Heart right ventricle (tissue), 16 donors: Measurements from ENCODE around the gene CCDC174. TPM values are rescaled to one million over a fixed set of nuclear protein-coding genes. Genes with fewer than 3 reads are reported as not detected.

Experiments
- ATAC-seq, 8 donors: fragments of 200-7000 bp; cut with Tn5 transposase; one replicate each; pipeline ENCODE4 v1.9.1; 2020; ENCODE audit warnings: mild to moderate bottlenecking in 8 of 8, moderate library complexity in 8 of 8, moderate number of reproducible peaks in 1 of 8
- DNase-seq, 2 donors: peaks; one replicate each; pipeline ENCODE4 v3.0.0-alpha.2; 2020
- H3K27ac ChIP-seq, 10 donors: fragments of 200-600 bp; sonication (generic) in 2 of 10; one replicate each; pipeline versions ENCODE4 v1.5.0 to v1.8.0; 2020 to 2022; ENCODE audit warnings: mild to moderate bottlenecking in 3 of 10
- H3K27me3 ChIP-seq, 7 donors: fragments of 200-600 bp; one replicate each; pipeline ENCODE4 v1.8.0; 2021 to 2022; ENCODE audit warnings: mild to moderate bottlenecking in 2 of 7
- H3K36me3 ChIP-seq, 9 donors: fragments of 200-600 bp; sonication (generic) in 1 of 9; one replicate each; pipeline versions ENCODE4 v1.5.0 to v1.8.0; 2020 to 2022; ENCODE audit warnings: mild to moderate bottlenecking in 2 of 9
- H3K4me1 ChIP-seq, 9 donors: fragments of 200-600 bp; sonication (generic) in 1 of 9; one replicate each; pipeline versions ENCODE4 v1.5.0 to v1.8.0; 2020 to 2022; ENCODE audit warnings: mild to moderate bottlenecking in 4 of 9
- H3K4me3 ChIP-seq, 10 donors: fragments of 200-600 bp; sonication (generic) in 2 of 10; one replicate each; pipeline versions ENCODE4 v1.5.0 to v1.8.0; 2020 to 2022; ENCODE audit warnings: mild to moderate bottlenecking in 7 of 10, moderate library complexity in 2 of 10
- H3K9me3 ChIP-seq, 11 donors: fragments of 200-600 bp in 10 of 11; sonication (generic) in 2 of 11; one replicate each; pipeline versions ENCODE4 v1.5.0 to v1.8.0; 2013 to 2022; ENCODE audit warnings: mild to moderate bottlenecking in 2 of 11, control low read depth in 1 of 11, moderate library complexity in 1 of 11
- CTCF ChIP-seq, 9 donors: fragments of 200-600 bp; sonication (generic) in 2 of 9; IDR thresholded peaks; one replicate each; pipeline versions ENCODE4 v1.5.0 to v1.8.0; 2021 to 2022; ENCODE audit warnings: antibody characterized with exemption in 9 of 9, mild to moderate bottlenecking in 5 of 9, moderate library complexity in 1 of 9
- WGBS, 2 donors: extraction: QIAGEN DNeasy Blood & Tissue Kit; methylation state at CpG; one replicate each; pipeline ENCODE4 v1.1.7; 2013; ENCODE audit warnings: inconsistent platforms in 1 of 2; 5-methylcytosine and 5-hydroxymethylcytosine counted together
- intact Hi-C, 10 donors: fragments of 100-400 bp; cut with DNase I; formaldehyde crosslinking; loops; one replicate each; pipeline versions ENCODE4 v1.11.1 to v1.14.2; 2022
- polyA plus RNA-seq, 2 donors: library from polyadenylated mRNA; stranded (reverse); fragments of 200-250 nt; gene quantifications; one replicate each; pipeline ENCODE4 v1.2.3, GENCODE V29; 2013
- total RNA-seq, 10 donors: library from RNA; stranded (reverse); fragmentation: NEBNext Ultra II Directional in 3 of 10; extraction: Animal tissue kit (Norgen Biotek cat#: 25700) in 3 of 10; gene quantifications; one replicate each; pipeline versions ENCODE4 v1.2.1 to v1.2.4, GENCODE V29; 2021 to 2023
- donor health status: Arrhythmogenic right ventricular cardiomyopathy.
- donor health status: ischemic (EF 13 %, LVEDD 7.1; RV severe dilation, severe dysfunction).
- donor health status: healthy with polysubstance abuse.
- donor health status: DM: no; HTN: yes; CAD: no.
- donor health status: DM: no; HTN: no; CAD: no.
- donor health status: ischemic (EF 25% LVEDD 6.9; RV normal size, moderate dysfunction).
- donor health status: ischemic (EF 25% LVEDD 5.7; RV mildly dilated, moderate dysfunction).
- donor health status: healthy.
- donor health status: DM: yes; HTN: yes; CAD: no.
- donor health status: Ischemic cardiomyopathy.
- donor health status: ischemic (EF 35%, LVEDD 5.7; RV mildly dilated, moderate dysfunction).
- donor health status: nonischemic (EF 11% LVEDD 7.7; RV severe dilation, severe dysfunction).
- donor health status: DM: yes; HTN: yes; CAD: no.
- donor health status: PGD.
- donor health status: ischemic (EF 29% LVEDD 5.4; RV normal size, mild dysfunction).
- donor health status: nonischemic (EF 23%, LVEDD 6.1; RV moderate dilation, normal function).

CCDC174 gene
- total and polyA plus RNA-seq, 12 donors, result 10.0 to 18.6 (median 11.6) TPM

DNA sequence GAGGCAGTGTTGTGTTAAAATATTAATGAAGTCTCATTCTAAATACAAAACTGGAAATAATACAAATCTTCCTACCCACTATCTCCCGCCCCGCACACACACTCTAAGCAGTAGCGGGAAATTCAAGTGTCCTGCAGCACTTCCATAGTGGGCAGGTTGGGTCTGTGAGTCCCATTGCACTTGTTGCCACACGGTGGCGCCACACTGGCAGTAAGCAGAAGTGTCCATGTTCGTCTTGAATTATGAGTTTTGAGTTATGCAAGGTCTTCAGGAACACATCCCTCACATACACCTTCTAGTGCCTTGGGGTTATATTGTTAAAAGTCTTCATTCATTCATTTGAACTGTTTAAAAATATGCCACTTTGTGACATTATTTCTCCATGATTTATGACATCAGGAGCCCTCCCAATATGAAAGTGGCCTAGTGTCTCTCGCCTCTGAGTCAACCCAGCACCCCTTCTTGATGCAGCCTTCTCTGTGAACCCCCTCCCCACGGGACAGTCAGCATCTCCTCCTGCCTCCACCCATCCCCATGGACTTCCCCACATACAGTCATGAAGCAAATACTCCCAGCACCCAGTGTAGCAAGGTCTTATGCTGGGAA lies 17.6 kb upstream of the CCDC174 start:
- no peak overlapping the region for H3K27ac ChIP-seq
- 25 to 30% methylated on average over 8 of the region's 8 CpGs for WGBS, 2 donors
- peak in 7 of 8 donors; percentile 34 to 80 (median 71) for ATAC-seq
- no peaks in the 10 kb centered on the region for H3K9me3 ChIP-seq
- no peak overlapping the region for H3K4me3 ChIP-seq
- peak; percentile 32 to 50 for DNase-seq
- H3K36me3 ChIP-seq, result no peaks in the 10 kb centered on the region
- H3K4me1 ChIP-seq, result no peaks in the 10 kb centered on the region
- peak; percentile 44 to 89 (median 76) for TF ChIP-seq CTCF (IDR thresholded peaks at IDR 0.05)
- H3K27me3 ChIP-seq, result peaks cover 0 to 40% (median 29%) of the 10 kb centered on the region in 7 donors
- intact Hi-C loops, result loop anchor here in 1 of 10 donors (10.0 kb wide), 1 partner anchor 129 kb away; no protein-coding TSS in a partner anchor

- DNase-seq, result no peak
- Histone ChIP-seq H3K4me3 (no peak overlapping the region), H3K4me1 (no peaks in the 10 kb centered on the region), H3K27me3 (peaks cover 0 to 43% (median 35%) of the 10 kb centered on the region in 7 donors), H3K9me3 (no peaks in the 10 kb centered on the region), H3K27ac (no peak overlapping the region), H3K36me3 (no peaks in the 10 kb centered on the region)
- TF ChIP-seq CTCF (IDR thresholded peaks at IDR 0.05), result no peak
- ATAC-seq, result no peak
- intact Hi-C loops, result loop anchor here in 1 of 10 donors (10.0 kb wide), 1 partner anchor 130 kb away; no protein-coding TSS in a partner anchor
- 80 to 83% methylated on average over 4 of the region's 4 CpGs for WGBS, 2 donors
These were observed 16.7 kb upstream of the CCDC174 start for GRCh38 chr3:14634763-14635400.

- 62 to 66% methylated on average over 4 of the region's 4 CpGs for WGBS, 2 donors
- H3K27me3 ChIP-seq, result peaks cover 0 to 59% (median 45%) of the 10 kb centered on the region in 7 donors
These were observed 15.0 kb upstream of the CCDC174 start for GRCh38 chr3:14636496-14637087.

More at GRCh38 chr3:14636496-14637087, 15.0 kb upstream of the CCDC174 start:
- ATAC-seq (no peak), DNase-seq (no peak)
- Histone ChIP-seq H3K4me1 (no peaks in the 10 kb centered on the region), H3K4me3 (no peak overlapping the region), H3K36me3 (no peaks in the 10 kb centered on the region), H3K9me3 (no peaks in the 10 kb centered on the region), H3K27ac (no peak overlapping the region)
- intact Hi-C loops, result loop anchor here in 1 of 10 donors (10.0 kb wide), 1 partner anchor 132 kb away; no protein-coding TSS in a partner anchor
- TF ChIP-seq CTCF (IDR thresholded peaks at IDR 0.05), result no peak
